Keratinocyte (primary cell): ENCODE data around the gene WDR11. TPM values are rescaled to one million over a fixed set of nuclear protein-coding genes. Genes with fewer than 3 reads are reported as not detected.

Source experiments
- DNase-seq: peaks from one replicate; pipeline ENCODE4 v3.0.0-alpha.2; 2011; ENCODE audit warnings: low read depth, missing footprints, low spot score
- FAIRE-seq: peaks from 2 replicates; lab custom pipeline; 2011; peaks lifted over from hg19 to GRCh38; lab: Jason Lieb, UNC
- H2AFZ ChIP-seq: 2 replicates; pipeline ENCODE4 v1.6.0; 2012; ENCODE audit warnings: low read length, control low read depth, inconsistent platforms; ENCODE audit not compliant: control insufficient read depth
- H3K27ac ChIP-seq: 2 replicates; pipeline ENCODE4 v1.5.1; 2011; ENCODE audit warnings: low read length; ENCODE audit not compliant: control insufficient read depth, insufficient read depth
- H3K27me3 ChIP-seq: 3 replicates; pipeline ENCODE4 v1.6.0; 2011; ENCODE audit warnings: low read length; ENCODE audit not compliant: control insufficient read depth, insufficient read depth; ENCODE audit errors: extremely low read depth
- H3K36me3 ChIP-seq, 2 experiments: 2 replicates in 1 of 2; 3 replicates in 1 of 2; pipeline ENCODE4 v1.5.1; 2011; ENCODE audit warnings: low read length in 2 of 2, mild to moderate bottlenecking in 1 of 2; ENCODE audit not compliant: control insufficient read depth in 2 of 2, insufficient read depth in 2 of 2; ENCODE audit errors: extremely low read depth in 1 of 2
- H3K4me1 ChIP-seq: 3 replicates; pipeline ENCODE4 v1.5.1; 2011; ENCODE audit warnings: low read length; ENCODE audit not compliant: control insufficient read depth, insufficient read depth; ENCODE audit errors: extremely low read depth
- H3K4me2 ChIP-seq: 3 replicates; pipeline ENCODE4 v1.6.0; 2011; ENCODE audit warnings: low read depth, low read length; ENCODE audit not compliant: control insufficient read depth, insufficient read depth; ENCODE audit errors: extremely low read depth
- H3K4me3 ChIP-seq, 3 experiments: fragments of 200-600 bp in 1 of 3; sonication (generic) in 1 of 3; 2 replicates in 2 of 3; 3 replicates in 1 of 3; pipeline ENCODE4 v1.5.1; 2011 to 2016; ENCODE audit warnings: low read length in 3 of 3, mild to moderate bottlenecking in 3 of 3, control low read depth in 2 of 3, inconsistent platforms in 1 of 3, low read depth in 1 of 3, mixed read lengths in 1 of 3, mixed run types in 1 of 3, moderate library complexity in 1 of 3; ENCODE audit not compliant: control insufficient read depth in 2 of 3, insufficient read depth in 2 of 3; ENCODE audit errors: extremely low read depth in 1 of 3
- H3K79me2 ChIP-seq: 2 replicates; pipeline ENCODE4 v1.6.0; 2012; ENCODE audit warnings: low read length; ENCODE audit not compliant: control insufficient read depth, insufficient read depth
- H3K9ac ChIP-seq: 3 replicates; pipeline ENCODE4 v1.6.0; 2011; ENCODE audit warnings: low read length; ENCODE audit not compliant: control insufficient read depth, insufficient read depth; ENCODE audit errors: extremely low read depth
- H3K9me1 ChIP-seq: 3 replicates; pipeline ENCODE4 v1.6.0; 2011; ENCODE audit warnings: low read length; ENCODE audit not compliant: control insufficient read depth, insufficient read depth; ENCODE audit errors: extremely low read depth
- H3K9me3 ChIP-seq: 2 replicates; pipeline ENCODE4 v1.5.1; 2012; ENCODE audit warnings: low read depth, low read length; ENCODE audit not compliant: control insufficient read depth
- H4K20me1 ChIP-seq: 3 replicates; pipeline ENCODE4 v1.6.0; 2011; ENCODE audit warnings: low read length; ENCODE audit not compliant: control insufficient read depth, insufficient read depth; ENCODE audit errors: extremely low read depth
- CTCF ChIP-seq, 3 experiments: IDR thresholded peaks in 1 of 3; conservative IDR thresholded peaks in 1 of 3; optimal IDR thresholded peaks in 1 of 3; 2 replicates in 2 of 3; 3 replicates in 1 of 3; pipeline versions ENCODE3 to v1.5.1; 2011; ENCODE audit warnings: low read length in 3 of 3, mild to moderate bottlenecking in 3 of 3, moderate library complexity in 2 of 3, control low read depth in 1 of 3, inconsistent platforms in 1 of 3; ENCODE audit not compliant: insufficient read depth in 2 of 3; ENCODE audit errors: extremely low read depth in 1 of 3
- EZH2 ChIP-seq: IDR thresholded peaks from one replicate; pipeline ENCODE4 v1.6.1; 2012; ENCODE audit warnings: inconsistent platforms, mild to moderate bottlenecking, low read length, moderate library complexity
- dilution Hi-C: fragments of 300-500 bp; cut with MboI; formaldehyde crosslinking; loops from one replicate; pipeline ENCODE4 v1.7.0; 2020; ENCODE audit warnings: low sequenced_read_pairs; ENCODE audit not compliant: extremely low pct_ligation_motif_present
- polyA plus RNA-seq, 5 experiments: library from polyadenylated mRNA; depleted of rRNA in 3 of 5; stranded (reverse) in 3 of 5; stranded (forward) in 1 of 5; unstranded in 1 of 5; fragments of >200 nt; gene quantifications; 1 replicate in 1 of 5; 2 replicates in 3 of 5; 3 replicates in 1 of 5; pipeline versions ENCODE4 v1.2.1 to v1.2.3, GENCODE V29; 2011 to 2012; ENCODE audit warnings: missing spikeins in 2 of 5, low read depth in 1 of 5, low replicate concordance in 1 of 5

WDR11 gene
- polyA plus RNA-seq, 1 donor (not counting 4 experiments of a cell fraction or from before 2014, with no cell fraction given): 79.2 TPM

GRCh38 chr10:120931999-120932398, 80.8 kb downstream of the WDR11 start:
- no peak overlapping the region for H2AFZ ChIP-seq
- TF ChIP-seq EZH2 (no peak), CTCF (optimal IDR thresholded peaks at IDR 0.05 in 1 of 3, IDR thresholded peaks at IDR 0.05 in 1 of 3, conservative IDR thresholded peaks at IDR 0.05 in 1 of 3; ENCODE audit: extremely low read depth in 1 of 3, insufficient read depth in 2 of 3, low read length in 3 of 3) (no peak)
- no peaks in the 10 kb centered on the region for H3K9me3 ChIP-seq
- DNase-seq (no peak), FAIRE-seq (no peak)
- H4K20me1 ChIP-seq: no peaks in the 10 kb centered on the region
- H3K27me3 ChIP-seq: peaks cover 6% of the 10 kb centered on the region
- no peaks in the 10 kb centered on the region for H3K4me1 ChIP-seq
- H3K4me2 ChIP-seq: no peak overlapping the region
- H3K9ac ChIP-seq: no peak overlapping the region
- dilution Hi-C loops: no loop called here
- H3K9me1 ChIP-seq: no peaks in the 10 kb centered on the region
- H3K79me2 ChIP-seq: no peaks in the 10 kb centered on the region
- H3K4me3 ChIP-seq: no peak overlapping the region
- H3K27ac ChIP-seq: no peak overlapping the region
- H3K36me3 ChIP-seq: no peaks in the 10 kb centered on the region

DNA sequence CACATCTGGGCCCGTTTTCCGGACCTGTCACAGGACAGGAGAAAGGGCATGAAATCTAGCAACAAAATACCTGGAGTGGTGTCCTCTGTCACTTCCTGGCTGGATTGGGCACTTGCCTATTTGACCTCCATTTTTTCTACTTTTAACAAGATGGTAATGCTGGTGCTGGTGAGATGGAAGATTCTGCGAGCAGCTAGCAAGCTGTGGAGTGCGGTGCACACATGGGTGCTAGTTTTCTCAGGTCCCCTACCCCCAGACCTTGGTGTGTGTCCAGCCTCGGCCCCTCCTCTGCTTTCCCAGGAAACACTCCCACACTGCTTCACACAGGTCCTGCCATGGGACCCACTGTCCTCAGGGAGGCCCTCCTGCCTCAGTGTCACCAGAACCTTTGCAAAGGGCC, 87.7 kb downstream of the WDR11 start:
- H4K20me1 ChIP-seq: no peaks in the 10 kb centered on the region
- H3K4me1 ChIP-seq: peaks cover 6% of the 10 kb centered on the region
- dilution Hi-C loops: no loop called here
- H3K9ac ChIP-seq: no peak overlapping the region
- H3K27me3 ChIP-seq: no peaks in the 10 kb centered on the region
- FAIRE-seq: no peak
- no peaks in the 10 kb centered on the region for H3K79me2 ChIP-seq
- H3K36me3 ChIP-seq: no peaks in the 10 kb centered on the region
- DNase-seq: no peak
- no peak overlapping the region for H3K4me2 ChIP-seq
- H3K9me3 ChIP-seq: no peaks in the 10 kb centered on the region
- no peak overlapping the region for H3K4me3 ChIP-seq
- no peaks in the 10 kb centered on the region for H3K9me1 ChIP-seq
- H2AFZ ChIP-seq: no peak overlapping the region
- H3K27ac ChIP-seq: no peak overlapping the region
- no peak for TF ChIP-seq CTCF (optimal IDR thresholded peaks at IDR 0.05 in 1 of 3, IDR thresholded peaks at IDR 0.05 in 1 of 3, conservative IDR thresholded peaks at IDR 0.05 in 1 of 3; ENCODE audit: extremely low read depth in 1 of 3, insufficient read depth in 2 of 3, low read length in 3 of 3)
- TF ChIP-seq EZH2: no peak
